ENCODE measurements around the gene CABP4. TPM values are rescaled to one million over a fixed set of nuclear protein-coding genes. Genes with fewer than 3 reads are reported as not detected.

Gene CABP4
- total and polyA plus RNA-seq, 2 donors (not counting 3 experiments of a cell fraction or from before 2014, with no cell fraction given): 2.4 to 5.0 TPM

DNA sequence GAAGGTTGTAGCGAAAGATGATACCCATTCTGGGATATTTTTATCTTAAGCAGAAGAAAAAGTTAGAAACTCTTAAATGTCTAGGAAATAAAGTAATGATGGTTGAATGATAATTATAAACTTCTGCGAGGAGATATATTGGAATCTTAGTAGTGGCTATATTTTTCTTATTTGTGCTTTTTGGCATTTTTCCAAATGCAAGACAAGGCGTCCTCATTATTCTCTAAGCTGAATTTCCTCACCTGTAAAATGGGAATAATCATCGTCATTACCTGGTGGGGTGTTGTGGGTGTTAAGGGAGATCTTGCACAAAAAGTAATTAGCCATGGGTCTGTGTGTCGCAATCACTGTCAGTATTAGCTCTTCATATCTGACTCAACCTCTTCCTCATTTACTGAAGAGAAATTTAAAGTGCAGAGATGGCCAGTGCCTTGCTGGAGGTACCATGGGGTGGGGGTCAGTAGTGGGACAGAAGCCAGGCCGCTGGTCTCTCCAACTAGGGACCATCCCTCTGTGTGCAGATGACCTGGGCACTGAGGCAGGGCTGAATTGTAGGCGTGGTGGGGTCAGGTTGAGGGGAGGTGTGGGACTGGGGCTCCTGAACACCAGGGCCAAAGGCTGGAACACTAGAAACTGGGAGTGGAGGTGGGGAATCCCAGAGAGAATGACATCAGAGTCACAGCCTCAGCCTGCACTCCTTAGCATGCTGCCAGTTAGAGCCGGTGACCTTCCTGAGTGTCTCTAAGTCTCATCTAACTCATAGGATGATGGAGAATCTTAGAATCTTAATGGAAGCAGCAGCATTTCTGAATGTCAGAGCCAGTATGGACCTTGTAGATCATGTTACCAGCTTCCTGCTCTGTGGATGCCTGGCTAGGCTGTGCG lies 45.9 kb downstream of the CABP4 start:
- H3K4me3 ChIP-seq (replicated peaks in 1 of 3; ENCODE audit: insufficient read depth in 1 of 3, low read depth in 1 of 3, low read length in 3 of 3): no peak overlapping the region
- TF ChIP-seq MYC (IDR thresholded peaks at IDR 0.05; ENCODE audit: low read depth, low read length): no peak
- TF ChIP-seq, protein P1, sequence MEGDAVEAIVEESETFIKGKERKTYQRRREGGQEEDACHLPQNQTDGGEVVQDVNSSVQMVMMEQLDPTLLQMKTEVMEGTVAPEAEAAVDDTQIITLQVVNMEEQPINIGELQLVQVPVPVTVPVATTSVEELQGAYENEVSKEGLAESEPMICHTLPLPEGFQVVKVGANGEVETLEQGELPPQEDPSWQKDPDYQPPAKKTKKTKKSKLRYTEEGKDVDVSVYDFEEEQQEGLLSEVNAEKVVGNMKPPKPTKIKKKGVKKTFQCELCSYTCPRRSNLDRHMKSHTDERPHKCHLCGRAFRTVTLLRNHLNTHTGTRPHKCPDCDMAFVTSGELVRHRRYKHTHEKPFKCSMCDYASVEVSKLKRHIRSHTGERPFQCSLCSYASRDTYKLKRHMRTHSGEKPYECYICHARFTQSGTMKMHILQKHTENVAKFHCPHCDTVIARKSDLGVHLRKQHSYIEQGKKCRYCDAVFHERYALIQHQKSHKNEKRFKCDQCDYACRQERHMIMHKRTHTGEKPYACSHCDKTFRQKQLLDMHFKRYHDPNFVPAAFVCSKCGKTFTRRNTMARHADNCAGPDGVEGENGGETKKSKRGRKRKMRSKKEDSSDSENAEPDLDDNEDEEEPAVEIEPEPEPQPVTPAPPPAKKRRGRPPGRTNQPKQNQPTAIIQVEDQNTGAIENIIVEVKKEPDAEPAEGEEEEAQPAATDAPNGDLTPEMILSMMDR (IDR thresholded peaks at IDR 0.05; ENCODE audit: extremely low read depth in 1 of 2, insufficient read depth in 1 of 2, low read depth in 1 of 2, low read length in 2 of 2): no peak
- TF ChIP-seq JUN (IDR thresholded peaks at IDR 0.05; ENCODE audit: borderline replicate concordance, insufficient read depth, insufficient read length, low read depth): no peak
- POLR2A ChIA-PET: no interaction called here
- H4K20me1 ChIP-seq (replicated peaks; ENCODE audit: control insufficient read depth, extremely low read depth, insufficient read depth, low read length): no peaks in the 10 kb centered on the region
- FAIRE-seq (no peak), DNase-seq (ENCODE audit: low read depth, low spot score) (no peak)
- CTCF ChIA-PET: interaction anchor here (0.6 kb wide), 1 partner anchor 119 kb away, joined by 5 read pairs; no protein-coding TSS in a partner anchor
- dilution Hi-C loops (cut with MboI; ENCODE audit: extremely low pct_ligation_motif_present, low sequenced_read_pairs) (no loop called here), intact Hi-C loops (cut with micrococcal nuclease) (loop anchor here (10.0 kb wide), 1 partner anchor 236 kb away; the partner anchor contains the start of gene GRK2)
- BruUV-seq (replicated peaks): no TSS peak
- H3K9ac ChIP-seq (replicated peaks; ENCODE audit: extremely low read depth, insufficient read depth, low read length): no peak overlapping the region
- H3K27ac ChIP-seq (ENCODE audit: insufficient read depth, low read depth, low read length): no peak overlapping the region
- no peak overlapping the region for H3K4me2 ChIP-seq (ENCODE audit: insufficient read depth, low read length)
- peaks cover 16% of the 10 kb centered on the region for H3K4me1 ChIP-seq (ENCODE audit: control insufficient read depth, extremely low read depth, insufficient read depth, low read length)
- H3K79me2 ChIP-seq (ENCODE audit: control insufficient read depth, insufficient read depth, low read length): no peaks in the 10 kb centered on the region
- no peak overlapping the region for H2AFZ ChIP-seq (ENCODE audit: low read depth, low read length)
- no peaks in the 10 kb centered on the region for H3K9me1 ChIP-seq (replicated peaks; ENCODE audit: control insufficient read depth, extremely low read depth, insufficient read depth, low read length)
- no peaks in the 10 kb centered on the region for H3K36me3 ChIP-seq (ENCODE audit: control insufficient read depth in 2 of 2, extremely low read depth in 1 of 2, insufficient read depth in 2 of 2, low read length in 2 of 2)
- no peaks in the 10 kb centered on the region for H3K9me3 ChIP-seq (replicated peaks; ENCODE audit: control insufficient read depth, insufficient read depth, low read length)
- no peaks in the 10 kb centered on the region for H3K27me3 ChIP-seq (ENCODE audit: control insufficient read depth in 2 of 2, insufficient read depth in 2 of 2, low read length in 2 of 2)

DNA sequence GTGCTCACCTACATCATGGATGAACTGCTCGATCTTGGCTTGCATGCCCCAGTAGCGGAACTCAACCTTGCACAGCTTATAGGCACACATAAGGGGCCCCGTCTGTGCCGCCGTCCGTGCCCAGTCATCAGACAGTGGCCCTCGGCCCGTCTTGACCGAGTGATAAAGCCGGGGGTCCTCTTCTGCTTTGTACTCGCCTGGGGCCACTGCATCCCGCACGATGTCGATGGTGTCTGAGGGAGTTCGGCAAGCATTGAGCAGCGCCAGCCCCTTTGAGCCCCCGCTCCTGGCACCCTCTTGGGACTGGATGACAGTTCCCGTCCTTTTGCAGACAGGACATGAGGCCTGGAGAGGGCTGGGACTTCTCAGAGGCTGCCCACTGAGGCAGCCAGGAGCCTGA lies 46.7 kb downstream of the CABP4 start:
- Histone ChIP-seq H3K9me3 (replicated peaks; ENCODE audit: control insufficient read depth, insufficient read depth, low read length) (no peaks in the 10 kb centered on the region), H4K20me1 (replicated peaks; ENCODE audit: control insufficient read depth, extremely low read depth, insufficient read depth, low read length) (no peaks in the 10 kb centered on the region), H3K4me1 (ENCODE audit: control insufficient read depth, extremely low read depth, insufficient read depth, low read length) (peaks cover 23% of the 10 kb centered on the region), H3K4me3 (replicated peaks in 1 of 3; ENCODE audit: insufficient read depth in 1 of 3, low read depth in 1 of 3, low read length in 3 of 3) (no peak overlapping the region), H3K79me2 (ENCODE audit: control insufficient read depth, insufficient read depth, low read length) (peaks cover 5% of the 10 kb centered on the region), H2AFZ (ENCODE audit: low read depth, low read length) (no peak overlapping the region), H3K27me3 (ENCODE audit: control insufficient read depth in 2 of 2, insufficient read depth in 2 of 2, low read length in 2 of 2) (no peaks in the 10 kb centered on the region), H3K9me1 (replicated peaks; ENCODE audit: control insufficient read depth, extremely low read depth, insufficient read depth, low read length) (no peaks in the 10 kb centered on the region), H3K27ac (ENCODE audit: insufficient read depth, low read depth, low read length) (no peak overlapping the region), H3K9ac (replicated peaks; ENCODE audit: extremely low read depth, insufficient read depth, low read length) (no peak overlapping the region), H3K4me2 (ENCODE audit: insufficient read depth, low read length) (no peak overlapping the region), H3K36me3 (ENCODE audit: control insufficient read depth in 2 of 2, extremely low read depth in 1 of 2, insufficient read depth in 2 of 2, low read length in 2 of 2) (peaks cover 0 to 4% of the 10 kb centered on the region in 2 experiments)
- intact Hi-C loops (cut with micrococcal nuclease): loop anchor here (10.0 kb wide), 1 partner anchor 237 kb away; the partner anchor contains the start of gene GRK2
- BruUV-seq (replicated peaks): no TSS peak
- DNase-seq (ENCODE audit: low read depth, low spot score) (no peak), FAIRE-seq (no peak)
- ChIA-PET CTCF (no interaction called here), POLR2A (no interaction called here)
- TF ChIP-seq, protein P2, sequence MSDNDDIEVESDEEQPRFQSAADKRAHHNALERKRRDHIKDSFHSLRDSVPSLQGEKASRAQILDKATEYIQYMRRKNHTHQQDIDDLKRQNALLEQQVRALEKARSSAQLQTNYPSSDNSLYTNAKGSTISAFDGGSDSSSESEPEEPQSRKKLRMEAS (IDR thresholded peaks at IDR 0.05; ENCODE audit: insufficient read depth, insufficient read length): no peak
- TF ChIP-seq, protein P1 (IDR thresholded peaks at IDR 0.05; ENCODE audit: extremely low read depth in 1 of 2, insufficient read depth in 1 of 2, low read depth in 1 of 2, low read length in 2 of 2): no peak
- TF ChIP-seq JUN (IDR thresholded peaks at IDR 0.05; ENCODE audit: borderline replicate concordance, insufficient read depth, insufficient read length, low read depth) (no peak), FOS (IDR thresholded peaks at IDR 0.05; ENCODE audit: borderline replicate concordance, insufficient read depth, low read length) (no peak), EZH2 (IDR thresholded peaks at IDR 0.05; ENCODE audit: borderline replicate concordance, low read depth, low read length, severe bottlenecking) (no peak), MYC (IDR thresholded peaks at IDR 0.05; ENCODE audit: low read depth, low read length) (no peak), POLR2AphosphoS5 (IDR thresholded peaks at IDR 0.05; ENCODE audit: insufficient read depth, low read depth, low read length) (no peak), GATA2 (IDR thresholded peaks at IDR 0.05; ENCODE audit: insufficient read depth, insufficient read length, low read depth, low read length) (no peak), POLR2A (IDR thresholded peaks at IDR 0.05; ENCODE audit: low read depth, low read length) (no peak)
- dilution Hi-C loops (cut with MboI; ENCODE audit: extremely low pct_ligation_motif_present, low sequenced_read_pairs): no loop called here
